OCI-LY7 (cell line): ENCODE measurements around the gene IL18R1. TPM values are rescaled to one million over a fixed set of nuclear protein-coding genes. Genes with fewer than 3 reads are reported as not detected.

ENCODE experiments used
- BruUV-seq: library from RNA; stranded (reverse); fragments of 400-500 nt; replicated peaks from 2 replicates; lab custom pipeline; 2021; lab: Mats Ljungman, UMichigan
- CTCF ChIA-PET: fragments of 300-600 bp; sonication (Branson Sonifier 250); formaldehyde crosslinking; loops from one replicate; lab custom pipeline; 2022; ENCODE audit warnings: antibody characterized with exemption; ENCODE audit not compliant: unreplicated experiment; lab: Charles Lee
- POLR2A ChIA-PET: fragments of 300-600 bp; sonication (Branson Sonifier 250); formaldehyde crosslinking; loops from one replicate; lab custom pipeline; 2022; ENCODE audit warnings: antibody characterized with exemption; lab: Charles Lee
- DNase-seq: peaks from one replicate; pipeline ENCODE4 v3.0.0-alpha.2; 2015; ENCODE audit warnings: low spot score
- H2AFZ ChIP-seq: fragments of 200-600 bp; sonication (generic), shearing (Covaris generic); 2 replicates; pipeline ENCODE4 v1.6.1; 2014; ENCODE audit warnings: mild to moderate bottlenecking, antibody characterized with exemption, low read length, moderate library complexity
- H3K27ac ChIP-seq: fragments of 200-600 bp; sonication (generic); 2 replicates; pipeline ENCODE4 v1.5.1; 2014; ENCODE audit warnings: mixed run types, low read depth, mild to moderate bottlenecking, moderate library complexity, low read length, inconsistent platforms; ENCODE audit not compliant: poor library complexity, severe bottlenecking
- H3K36me3 ChIP-seq: fragments of 200-600 bp; sonication (generic); 2 replicates; pipeline ENCODE4 v1.6.1; 2014; ENCODE audit warnings: mild to moderate bottlenecking, antibody characterized with exemption, low read length, moderate library complexity, mixed read lengths; ENCODE audit not compliant: insufficient read depth
- H3K4me1 ChIP-seq: fragments of 200-600 bp; sonication (generic); 2 replicates; pipeline ENCODE4 v1.5.1; 2014; ENCODE audit warnings: mild to moderate bottlenecking, low read length; ENCODE audit not compliant: insufficient read depth, poor library complexity, severe bottlenecking
- H3K4me2 ChIP-seq: fragments of 200-600 bp; sonication (generic); 2 replicates; pipeline ENCODE4 v1.6.1; 2014; ENCODE audit warnings: mild to moderate bottlenecking, low read length
- H3K4me3 ChIP-seq: fragments of 200-600 bp; sonication (generic); 2 replicates; pipeline ENCODE4 v1.5.1; 2014; ENCODE audit warnings: mild to moderate bottlenecking, low read depth, low read length; ENCODE audit not compliant: poor library complexity, severe bottlenecking
- H3K79me2 ChIP-seq: fragments of 200-600 bp; sonication (generic); 2 replicates; pipeline ENCODE4 v1.6.1; 2016; ENCODE audit warnings: low read depth, mild to moderate bottlenecking, low read length, moderate library complexity, mixed read lengths; ENCODE audit not compliant: insufficient read depth
- H3K9me2 ChIP-seq: fragments of 200-600 bp; sonication (generic); 2 replicates; pipeline ENCODE4 v1.6.1; 2016; ENCODE audit warnings: mild to moderate bottlenecking, low read length, mixed read lengths; ENCODE audit not compliant: insufficient read depth
- H3K9me3 ChIP-seq: fragments of 200-600 bp; sonication (generic); 2 replicates; pipeline ENCODE4 v1.6.1; 2014; ENCODE audit warnings: mild to moderate bottlenecking, mixed run types, low read length, mixed read lengths
- H4K20me1 ChIP-seq: fragments of 200-600 bp; sonication (generic); 2 replicates; pipeline ENCODE4 v1.6.1; 2014; ENCODE audit warnings: mild to moderate bottlenecking, antibody characterized with exemption, low read length, moderate library complexity, mixed read lengths; ENCODE audit not compliant: insufficient read depth
- EZH2phosphoT487 ChIP-seq: fragments of 200-600 bp; sonication (generic); IDR thresholded peaks from 2 replicates; pipeline ENCODE4 v1.6.1; 2018; ENCODE audit warnings: low read depth, borderline replicate concordance, mild to moderate bottlenecking, mixed run types, antibody characterized with exemption, low read length, moderate library complexity, mixed read lengths
- intact Hi-C: fragments of 100-400 bp; cut with micrococcal nuclease; formaldehyde crosslinking; loops from one replicate; pipeline ENCODE4 v1.10.0; 2022; ENCODE audit not compliant: unreplicated experiment
- total RNA-seq, 2 experiments: library from RNA; depleted of rRNA in 1 of 2; stranded (reverse); fragments of >200 nt in 1 of 2; shearing (Covaris generic) in 1 of 2; gene quantifications; 2 replicates each; pipeline ENCODE4 v1.2.3, GENCODE V29; 2014 to 2022
- TF ChIP-seq, protein P1 (sequence below): fragments of 200-600 bp; sonication (generic); conservative IDR thresholded peaks from 2 replicates; pipeline ENCODE4 v1.5.1; 2014; ENCODE audit warnings: mild to moderate bottlenecking, antibody characterized with exemption, low read length, moderate library complexity, mixed read lengths

Gene IL18R1
- total RNA-seq, 2 experiments from 2014 or later: not detected

DNA sequence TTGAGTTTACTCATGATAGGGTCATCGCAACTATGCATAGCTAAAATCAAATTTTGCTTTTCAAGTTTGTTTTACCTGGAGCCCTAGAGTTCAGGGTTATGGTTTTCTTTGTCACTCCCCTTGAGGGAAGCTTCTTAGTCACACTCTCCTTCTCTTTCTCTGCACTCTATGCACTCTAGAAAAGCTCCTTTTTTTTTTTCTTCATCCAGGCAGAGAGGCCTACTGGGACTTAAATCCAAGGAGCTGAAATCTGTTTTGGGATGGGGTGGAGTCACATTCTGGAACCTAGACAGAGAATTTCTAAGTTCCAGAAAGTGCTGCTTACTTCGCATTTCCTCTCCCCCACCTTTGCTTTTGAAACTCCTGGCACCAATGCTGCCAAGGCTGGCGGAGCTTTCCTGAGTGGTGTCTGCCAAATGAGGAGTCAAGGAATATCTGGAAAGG is 19.1 kb upstream of the IL18R1 start:
- Histone ChIP-seq H4K20me1 (no peaks in the 10 kb centered on the region), H3K27ac (no peak overlapping the region), H3K4me1 (no peaks in the 10 kb centered on the region), H3K4me2 (no peak overlapping the region), H2AFZ (no peak overlapping the region), H3K4me3 (no peak overlapping the region), H3K9me3 (no peaks in the 10 kb centered on the region), H3K36me3 (no peaks in the 10 kb centered on the region), H3K79me2 (no peaks in the 10 kb centered on the region), H3K9me2 (no peaks in the 10 kb centered on the region)
- no TSS peak for BruUV-seq
- ChIA-PET POLR2A (no interaction called here), CTCF (no interaction called here)
- no peak for DNase-seq
- intact Hi-C loops: no loop called here
- TF ChIP-seq EZH2phosphoT487: no peak
- TF ChIP-seq, protein P1, sequence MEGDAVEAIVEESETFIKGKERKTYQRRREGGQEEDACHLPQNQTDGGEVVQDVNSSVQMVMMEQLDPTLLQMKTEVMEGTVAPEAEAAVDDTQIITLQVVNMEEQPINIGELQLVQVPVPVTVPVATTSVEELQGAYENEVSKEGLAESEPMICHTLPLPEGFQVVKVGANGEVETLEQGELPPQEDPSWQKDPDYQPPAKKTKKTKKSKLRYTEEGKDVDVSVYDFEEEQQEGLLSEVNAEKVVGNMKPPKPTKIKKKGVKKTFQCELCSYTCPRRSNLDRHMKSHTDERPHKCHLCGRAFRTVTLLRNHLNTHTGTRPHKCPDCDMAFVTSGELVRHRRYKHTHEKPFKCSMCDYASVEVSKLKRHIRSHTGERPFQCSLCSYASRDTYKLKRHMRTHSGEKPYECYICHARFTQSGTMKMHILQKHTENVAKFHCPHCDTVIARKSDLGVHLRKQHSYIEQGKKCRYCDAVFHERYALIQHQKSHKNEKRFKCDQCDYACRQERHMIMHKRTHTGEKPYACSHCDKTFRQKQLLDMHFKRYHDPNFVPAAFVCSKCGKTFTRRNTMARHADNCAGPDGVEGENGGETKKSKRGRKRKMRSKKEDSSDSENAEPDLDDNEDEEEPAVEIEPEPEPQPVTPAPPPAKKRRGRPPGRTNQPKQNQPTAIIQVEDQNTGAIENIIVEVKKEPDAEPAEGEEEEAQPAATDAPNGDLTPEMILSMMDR: no peak

DNA sequence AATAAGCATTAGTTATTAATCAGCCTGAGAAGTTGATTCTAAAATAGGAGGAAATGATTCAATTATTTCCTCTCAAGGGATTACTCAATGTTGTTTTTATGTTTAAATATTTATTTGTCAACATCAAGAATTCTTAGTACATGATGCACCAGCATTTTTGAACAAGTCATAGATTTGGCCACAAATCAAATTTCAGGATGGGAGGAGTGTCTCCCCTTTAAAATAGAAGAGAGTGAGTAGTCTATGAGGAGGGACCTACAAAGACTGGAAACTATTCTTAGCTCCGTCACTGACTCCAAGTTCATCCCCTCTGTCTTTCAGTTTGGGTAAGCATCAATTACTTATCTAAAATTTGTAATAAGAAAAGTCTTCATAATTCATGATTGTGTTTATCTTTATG is 18.6 kb upstream of the IL18R1 start:
- H4K20me1 ChIP-seq: no peaks in the 10 kb centered on the region
- no peaks in the 10 kb centered on the region for H3K79me2 ChIP-seq
- BruUV-seq: no TSS peak
- H3K4me3 ChIP-seq: no peak overlapping the region
- no peak overlapping the region for H3K4me2 ChIP-seq
- H3K9me3 ChIP-seq: no peaks in the 10 kb centered on the region
- intact Hi-C loops: no loop called here
- no peak for DNase-seq
- ChIA-PET CTCF (no interaction called here), POLR2A (no interaction called here)
- H3K27ac ChIP-seq: no peak overlapping the region
- no peaks in the 10 kb centered on the region for H3K9me2 ChIP-seq
- H3K4me1 ChIP-seq: no peaks in the 10 kb centered on the region
- H3K36me3 ChIP-seq: no peaks in the 10 kb centered on the region
- no peak overlapping the region for H2AFZ ChIP-seq
- TF ChIP-seq, protein P1: no peak
- no peak for TF ChIP-seq EZH2phosphoT487

DNA sequence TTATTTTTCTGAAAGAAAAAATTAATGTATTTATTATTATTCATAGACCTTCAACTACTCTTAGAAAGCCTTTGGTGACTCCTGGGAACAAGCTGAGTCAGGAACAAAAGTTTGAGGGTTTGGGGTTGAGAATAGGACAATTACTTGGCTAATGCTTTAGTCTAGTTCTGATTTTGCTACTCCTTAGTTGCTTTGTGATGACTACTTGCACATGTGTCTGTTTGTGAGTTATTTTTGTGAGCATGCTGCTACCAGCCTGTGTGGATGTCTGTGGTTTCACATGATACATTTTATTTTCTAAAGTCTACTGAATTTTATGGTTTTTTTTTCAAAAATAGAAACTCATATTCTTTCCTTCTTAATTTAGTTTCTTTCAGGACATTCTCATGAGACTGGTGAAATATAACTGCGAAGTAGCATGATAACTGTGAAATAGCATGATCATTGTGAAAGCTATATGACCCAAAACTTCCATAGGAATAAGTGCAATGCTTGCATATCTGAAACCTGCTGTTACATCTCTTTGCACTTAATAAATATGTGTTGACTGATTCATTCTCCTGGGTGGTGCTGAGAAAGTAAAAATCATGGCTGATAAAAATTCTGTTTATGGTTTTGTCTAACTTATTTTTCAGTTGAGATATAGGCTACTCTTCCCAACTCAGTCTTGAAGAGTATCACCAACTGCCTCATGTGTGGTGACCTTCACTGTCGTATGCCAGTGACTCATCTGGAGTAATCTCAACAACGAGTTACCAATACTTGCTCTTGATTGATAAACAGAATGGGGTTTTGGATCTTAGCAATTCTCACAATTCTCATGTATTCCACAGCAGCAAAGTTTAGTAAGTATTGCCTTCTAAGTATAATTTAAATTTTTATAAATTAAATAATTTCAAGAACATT is 17.9 kb upstream of the IL18R1 start:
- Histone ChIP-seq H3K36me3 (no peaks in the 10 kb centered on the region), H2AFZ (no peak overlapping the region), H3K4me3 (no peak overlapping the region), H3K79me2 (no peaks in the 10 kb centered on the region), H3K9me2 (no peaks in the 10 kb centered on the region), H3K4me2 (no peak overlapping the region), H3K9me3 (no peaks in the 10 kb centered on the region), H3K4me1 (no peaks in the 10 kb centered on the region), H4K20me1 (no peaks in the 10 kb centered on the region), H3K27ac (no peak overlapping the region)
- intact Hi-C loops: no loop called here
- no peak for TF ChIP-seq EZH2phosphoT487
- TF ChIP-seq, protein P1: no peak
- ChIA-PET POLR2A (no interaction called here), CTCF (no interaction called here)
- BruUV-seq: no TSS peak
- no peak for DNase-seq
